PC-3 (cell line): ENCODE measurements around the gene ZNF678.

Source experiments
- CTCF ChIP-seq: fragments of 300-600 bp; sonication (generic); conservative IDR thresholded peaks from 2 replicates; pipeline ENCODE4 v1.5.1; 2017; ENCODE audit warnings: antibody characterized with exemption, low read depth, mild to moderate bottlenecking, low read length
- EZH2 ChIP-seq: fragments of 300-600 bp; sonication (generic); IDR thresholded peaks from one replicate; pipeline ENCODE4 v1.6.1; 2017; ENCODE audit warnings: antibody characterized with exemption, mild to moderate bottlenecking, low read length; ENCODE audit not compliant: unreplicated experiment

- no peak for TF ChIP-seq CTCF
- TF ChIP-seq EZH2, result no peak
Observed at GRCh38 chr1:227621211-227621610, 57.9 kb downstream of the ZNF678 start.
